ENCODE measurements around the gene ARSB.

DNA sequence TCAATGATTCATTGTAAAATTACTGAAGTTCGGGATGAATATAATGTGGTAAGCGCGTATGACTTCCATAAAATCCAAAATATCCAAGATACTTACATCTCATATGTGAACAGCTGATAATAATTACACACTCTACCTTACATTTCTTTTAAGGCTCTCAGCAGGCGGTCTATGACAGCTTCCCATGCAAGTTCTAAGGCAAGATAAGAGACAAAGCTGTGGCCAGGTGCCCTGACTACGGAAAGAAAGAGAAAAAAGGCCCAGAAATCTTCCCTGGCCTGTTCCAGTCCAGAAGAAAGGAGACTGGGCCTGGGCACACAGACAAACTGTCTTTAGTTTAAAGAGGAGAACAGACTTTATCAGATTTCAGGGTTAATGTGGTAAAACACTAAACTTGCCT lies 69.1 kb downstream of the ARSB start:
- TF ChIP-seq POLR2A (IDR thresholded peaks at IDR 0.05): no peak
- TF ChIP-seq, protein P1, sequence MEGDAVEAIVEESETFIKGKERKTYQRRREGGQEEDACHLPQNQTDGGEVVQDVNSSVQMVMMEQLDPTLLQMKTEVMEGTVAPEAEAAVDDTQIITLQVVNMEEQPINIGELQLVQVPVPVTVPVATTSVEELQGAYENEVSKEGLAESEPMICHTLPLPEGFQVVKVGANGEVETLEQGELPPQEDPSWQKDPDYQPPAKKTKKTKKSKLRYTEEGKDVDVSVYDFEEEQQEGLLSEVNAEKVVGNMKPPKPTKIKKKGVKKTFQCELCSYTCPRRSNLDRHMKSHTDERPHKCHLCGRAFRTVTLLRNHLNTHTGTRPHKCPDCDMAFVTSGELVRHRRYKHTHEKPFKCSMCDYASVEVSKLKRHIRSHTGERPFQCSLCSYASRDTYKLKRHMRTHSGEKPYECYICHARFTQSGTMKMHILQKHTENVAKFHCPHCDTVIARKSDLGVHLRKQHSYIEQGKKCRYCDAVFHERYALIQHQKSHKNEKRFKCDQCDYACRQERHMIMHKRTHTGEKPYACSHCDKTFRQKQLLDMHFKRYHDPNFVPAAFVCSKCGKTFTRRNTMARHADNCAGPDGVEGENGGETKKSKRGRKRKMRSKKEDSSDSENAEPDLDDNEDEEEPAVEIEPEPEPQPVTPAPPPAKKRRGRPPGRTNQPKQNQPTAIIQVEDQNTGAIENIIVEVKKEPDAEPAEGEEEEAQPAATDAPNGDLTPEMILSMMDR (IDR thresholded peaks at IDR 0.05): no peak
